AG10803 (cell line): ENCODE results near the gene ARFGAP3.

Experiments used
- DNase-seq: peaks from one replicate; pipeline ENCODE4 v3.0.0; 2010; ENCODE audit warnings: low read depth
- H3K4me3 ChIP-seq: 2 replicates; pipeline ENCODE4 v1.5.1; 2011; ENCODE audit warnings: mild to moderate bottlenecking, low read length, control low read depth
- TF ChIP-seq, protein P1 (sequence below): conservative IDR thresholded peaks from 2 replicates; pipeline ENCODE4 v1.5.1; 2011; ENCODE audit warnings: mild to moderate bottlenecking, low read length, control low read depth, inconsistent platforms

The ARFGAP3 gene

DNA sequence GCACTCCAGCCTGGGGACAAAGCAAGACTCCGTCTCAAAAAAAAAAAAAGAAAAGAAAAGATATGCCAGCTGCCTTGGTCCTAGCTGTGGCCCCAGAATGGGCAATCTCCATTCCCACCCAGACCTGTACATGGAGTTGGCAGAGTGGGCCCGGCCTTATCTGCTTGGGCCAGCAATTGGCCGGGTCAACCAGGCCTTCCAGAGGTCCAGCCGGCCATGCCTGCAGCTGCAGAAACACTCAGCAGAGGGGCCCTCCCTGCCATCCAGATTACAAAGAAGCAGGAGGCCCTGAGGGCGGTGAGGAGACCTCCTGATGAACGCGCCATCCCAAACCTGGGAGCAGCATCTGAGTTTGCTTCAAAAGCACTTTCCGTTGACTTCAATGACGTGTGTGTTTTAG lies 26.9 kb upstream of the ARFGAP3 start:
- no peak for DNase-seq
- H3K4me3 ChIP-seq: no peak overlapping the region

DNA sequence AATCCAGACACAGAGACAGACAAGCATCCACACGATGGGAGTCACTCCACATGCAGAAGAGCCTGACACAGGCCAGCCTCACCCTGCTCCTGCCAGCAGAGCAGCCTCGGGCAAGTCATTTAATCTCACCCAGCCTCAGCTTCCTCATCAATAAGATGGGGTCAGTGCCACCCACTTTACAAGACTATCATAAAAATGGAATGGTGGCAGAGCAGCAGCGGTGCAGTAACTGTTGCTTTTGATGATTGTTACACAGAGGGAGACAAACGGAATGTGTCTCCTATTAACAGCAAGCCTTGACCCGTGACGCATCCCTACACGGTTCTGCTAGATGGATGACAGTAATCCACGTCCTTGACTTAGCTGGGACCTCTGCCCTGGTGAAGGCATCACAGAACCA lies 26.0 kb upstream of the ARFGAP3 start:
- H3K4me3 ChIP-seq: no peak overlapping the region
- no peak for DNase-seq
- TF ChIP-seq, protein P1, sequence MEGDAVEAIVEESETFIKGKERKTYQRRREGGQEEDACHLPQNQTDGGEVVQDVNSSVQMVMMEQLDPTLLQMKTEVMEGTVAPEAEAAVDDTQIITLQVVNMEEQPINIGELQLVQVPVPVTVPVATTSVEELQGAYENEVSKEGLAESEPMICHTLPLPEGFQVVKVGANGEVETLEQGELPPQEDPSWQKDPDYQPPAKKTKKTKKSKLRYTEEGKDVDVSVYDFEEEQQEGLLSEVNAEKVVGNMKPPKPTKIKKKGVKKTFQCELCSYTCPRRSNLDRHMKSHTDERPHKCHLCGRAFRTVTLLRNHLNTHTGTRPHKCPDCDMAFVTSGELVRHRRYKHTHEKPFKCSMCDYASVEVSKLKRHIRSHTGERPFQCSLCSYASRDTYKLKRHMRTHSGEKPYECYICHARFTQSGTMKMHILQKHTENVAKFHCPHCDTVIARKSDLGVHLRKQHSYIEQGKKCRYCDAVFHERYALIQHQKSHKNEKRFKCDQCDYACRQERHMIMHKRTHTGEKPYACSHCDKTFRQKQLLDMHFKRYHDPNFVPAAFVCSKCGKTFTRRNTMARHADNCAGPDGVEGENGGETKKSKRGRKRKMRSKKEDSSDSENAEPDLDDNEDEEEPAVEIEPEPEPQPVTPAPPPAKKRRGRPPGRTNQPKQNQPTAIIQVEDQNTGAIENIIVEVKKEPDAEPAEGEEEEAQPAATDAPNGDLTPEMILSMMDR: no peak

More for the DNA sequence above, 26.9 kb upstream of the ARFGAP3 start:
- TF ChIP-seq, protein P1: no peak

DNA sequence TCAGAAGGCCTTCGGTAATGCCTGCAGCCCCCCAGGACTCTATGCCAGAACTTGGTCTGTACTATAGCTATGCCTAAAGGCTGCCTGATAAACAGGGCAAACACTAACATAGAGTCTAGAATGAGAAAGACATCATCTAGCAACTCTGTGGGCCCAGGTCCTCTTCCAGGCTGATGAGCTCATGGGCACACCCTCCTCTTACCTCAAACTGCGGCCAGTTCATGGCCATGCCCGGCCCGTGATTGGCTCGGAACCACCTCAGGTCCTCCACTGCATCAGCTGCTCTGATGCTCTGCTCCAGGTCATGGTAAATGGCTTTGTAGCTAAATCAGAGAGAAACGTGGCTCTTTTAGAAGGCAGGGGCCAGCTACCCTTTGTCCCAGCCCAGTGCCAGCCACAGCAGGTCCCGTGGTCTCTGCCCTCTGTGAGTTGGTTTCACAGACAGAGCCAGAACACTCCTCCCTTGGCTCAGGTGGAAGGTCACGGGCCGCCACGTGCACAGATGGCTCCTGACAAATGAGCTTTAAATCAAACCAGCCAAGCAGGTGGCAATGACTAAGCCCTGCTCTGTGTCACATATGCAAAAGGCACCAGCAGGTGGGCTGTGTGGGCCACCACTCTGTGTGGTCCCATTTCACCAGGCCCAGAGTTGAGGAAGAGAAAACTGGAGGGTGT lies 25.0 kb upstream of the ARFGAP3 start:
- no peak for DNase-seq
- H3K4me3 ChIP-seq: no peak overlapping the region
- TF ChIP-seq, protein P1: no peak

DNA sequence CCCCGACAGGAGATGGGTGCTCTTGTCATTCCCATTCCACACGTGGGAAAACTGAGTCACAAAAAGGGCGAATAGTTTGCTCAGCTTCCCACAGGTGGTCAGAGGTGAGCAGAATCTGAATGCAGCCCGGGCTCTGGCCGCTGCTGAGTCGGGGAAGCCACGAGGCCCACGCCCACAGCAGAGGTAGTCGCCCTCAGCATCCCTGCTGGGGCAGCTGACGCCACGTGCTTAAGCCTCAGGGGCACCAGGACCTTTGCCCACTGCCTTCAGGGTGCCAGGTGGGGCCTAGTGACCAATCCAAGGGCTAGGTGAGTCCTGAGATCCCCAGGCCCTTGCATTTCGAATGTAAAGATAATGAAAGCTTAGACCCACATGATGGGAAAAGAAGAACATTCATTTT lies 24.2 kb upstream of the ARFGAP3 start:
- H3K4me3 ChIP-seq: no peak overlapping the region
- DNase-seq: no peak
- TF ChIP-seq, protein P1: no peak

DNA sequence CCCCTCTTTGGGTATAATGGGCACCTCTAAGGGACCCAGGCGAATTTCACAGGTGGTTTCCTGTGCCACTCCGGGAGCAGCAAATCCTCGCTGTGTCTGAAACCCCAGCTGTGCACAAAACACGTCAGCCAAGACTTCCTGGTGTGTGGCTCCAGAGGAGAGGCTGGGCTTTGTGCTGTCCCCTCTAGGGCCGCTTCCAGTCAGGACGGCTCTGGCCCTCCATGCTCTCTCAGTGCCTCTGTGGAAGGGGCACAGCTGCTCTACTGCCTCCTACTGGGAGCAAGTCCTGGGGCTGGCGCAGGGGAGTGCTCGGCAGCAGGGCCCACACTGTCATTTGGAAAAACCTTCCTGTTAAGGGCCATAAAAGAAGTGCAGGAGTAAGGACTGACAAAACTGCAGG lies 23.7 kb upstream of the ARFGAP3 start:
- no peak for DNase-seq
- H3K4me3 ChIP-seq: no peak overlapping the region
- TF ChIP-seq, protein P1: no peak

DNA sequence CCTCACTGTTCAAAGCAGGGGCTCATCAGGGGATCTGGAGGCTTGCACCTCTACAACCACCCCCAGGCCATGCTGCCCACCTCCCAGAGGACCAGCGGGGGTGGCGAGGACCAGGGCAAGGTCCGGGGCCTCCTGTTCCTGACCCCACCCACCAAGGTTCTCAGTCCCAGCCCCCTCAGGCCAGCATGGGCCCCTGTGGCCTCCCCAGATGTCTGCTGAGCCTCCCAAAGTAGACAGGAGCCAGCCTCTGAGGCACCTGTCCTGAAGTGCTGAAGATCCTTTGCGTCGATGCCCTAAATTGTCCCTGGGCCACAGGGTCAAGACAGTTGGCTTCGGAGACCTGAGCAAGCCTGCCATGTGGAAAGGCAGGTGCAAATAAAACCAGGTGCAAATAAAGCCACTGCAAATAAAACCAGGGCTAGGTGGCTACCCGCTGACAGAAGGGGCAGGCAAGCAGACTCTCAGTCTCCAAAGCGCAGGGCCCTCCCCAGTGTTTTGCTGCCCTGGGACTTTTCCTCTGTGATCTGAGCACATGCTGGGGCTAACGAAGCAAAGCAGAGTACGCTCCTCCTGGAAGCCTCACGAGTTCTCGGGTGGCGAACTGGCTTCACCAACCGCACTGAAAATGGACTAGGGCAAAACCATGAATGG lies 22.4 kb upstream of the ARFGAP3 start:
- no peak for DNase-seq
- TF ChIP-seq, protein P1: no peak
- no peak overlapping the region for H3K4me3 ChIP-seq
